Stimulated activated CD8-positive, alpha-beta memory T cell treated with anti-CD3 and anti-CD28 coated beads, Interleukin-2, amount 100 ng/mL, for 48 hours (primary cell): ENCODE results near the gene TMEM163.

Experiments
- DNase-seq, 2 donors: peaks; one replicate each; pipeline ENCODE4 v3.0.0-alpha.2; 2020; ENCODE audit warnings: low read depth in 2 of 2

The TMEM163 gene

GRCh38 chr2:134410831-134411231 is 308.0 kb downstream of the TMEM163 start:
- DNase-seq: no peak

- DNase-seq: no peak
Measured at GRCh38 chr2:134410006-134410405, 308.8 kb downstream of the TMEM163 start.

- DNase-seq: no peak
Measured at GRCh38 chr2:134408791-134409190, 310.0 kb downstream of the TMEM163 start.

GRCh38 chr2:134408386-134408785 is 310.4 kb downstream of the TMEM163 start:
- DNase-seq: no peak

DNA sequence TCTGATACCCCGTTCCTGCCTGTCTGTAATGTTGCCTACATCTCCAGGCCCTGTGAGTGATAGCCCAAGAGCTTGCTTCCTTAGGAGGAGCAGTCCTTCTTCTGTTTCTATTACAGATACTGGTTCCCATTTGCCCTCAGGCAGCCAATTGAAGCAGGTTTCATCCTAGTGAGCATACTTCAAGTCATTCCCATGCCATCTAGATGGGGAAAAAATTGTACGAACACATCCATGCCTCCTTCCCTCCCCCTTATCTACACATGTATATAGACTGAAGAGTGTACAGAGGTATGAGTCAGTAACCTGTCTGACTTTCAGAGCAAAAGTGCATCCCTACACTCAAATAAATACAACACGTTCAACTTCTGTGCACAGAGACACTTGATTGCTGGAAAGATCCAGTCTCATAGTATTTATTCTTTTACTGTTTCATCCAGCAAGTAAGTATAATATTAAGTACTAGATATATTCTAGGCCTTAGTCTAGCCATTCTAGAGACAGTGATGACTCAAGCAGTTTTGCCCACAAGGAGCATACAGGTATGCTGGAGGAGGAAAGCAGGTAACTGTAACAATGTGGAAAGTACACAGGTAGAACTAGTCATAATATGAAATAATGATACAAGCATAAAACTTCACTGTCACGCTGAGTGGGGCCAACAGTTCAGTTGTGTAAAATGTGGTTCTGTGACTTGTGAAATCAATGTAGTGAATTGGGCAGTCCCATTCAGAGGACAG is 311.5 kb downstream of the TMEM163 start:
- no peak for DNase-seq

DNA sequence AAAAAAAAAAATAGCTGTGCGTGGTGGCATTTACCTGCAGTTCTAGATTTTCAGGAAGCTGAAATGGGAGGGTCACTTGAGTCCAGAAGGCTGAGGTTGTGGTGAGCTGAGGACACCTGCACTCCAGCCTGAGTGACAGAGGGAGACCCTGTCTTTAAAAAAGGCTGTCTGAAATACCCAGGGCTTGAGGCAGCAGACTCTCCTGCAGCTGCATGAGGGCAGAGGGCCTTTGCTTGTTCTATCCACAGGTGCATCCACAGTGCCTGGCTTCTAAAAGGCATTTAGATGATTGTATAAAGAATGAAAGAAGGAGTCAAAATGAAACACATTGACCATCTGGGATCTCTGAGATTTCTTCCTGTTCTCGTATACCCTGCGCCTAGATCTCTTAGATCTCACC is 312.1 kb downstream of the TMEM163 start:
- DNase-seq: no peak

DNA sequence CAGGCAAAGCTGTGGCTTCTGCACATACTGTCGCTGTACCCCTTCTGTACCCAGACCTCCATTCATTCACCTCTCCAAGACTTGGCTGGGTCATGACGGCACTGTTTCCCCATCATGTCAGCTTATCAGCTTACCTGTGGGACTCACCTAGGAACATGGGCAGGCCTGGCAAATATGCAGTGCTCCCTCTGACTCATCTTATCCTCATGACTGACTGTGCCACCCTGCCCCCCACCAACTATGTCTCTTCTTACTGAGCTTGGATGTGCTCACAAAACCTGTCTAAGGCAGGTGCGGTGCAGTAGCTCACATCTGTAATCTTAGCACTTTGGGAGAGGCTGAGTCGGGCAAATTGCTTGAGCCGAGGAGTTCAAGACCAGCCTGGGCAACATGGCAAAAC is 312.5 kb downstream of the TMEM163 start:
- no peak for DNase-seq
